ENCODE results near the gene MROH2A.

Gene MROH2A

DNA sequence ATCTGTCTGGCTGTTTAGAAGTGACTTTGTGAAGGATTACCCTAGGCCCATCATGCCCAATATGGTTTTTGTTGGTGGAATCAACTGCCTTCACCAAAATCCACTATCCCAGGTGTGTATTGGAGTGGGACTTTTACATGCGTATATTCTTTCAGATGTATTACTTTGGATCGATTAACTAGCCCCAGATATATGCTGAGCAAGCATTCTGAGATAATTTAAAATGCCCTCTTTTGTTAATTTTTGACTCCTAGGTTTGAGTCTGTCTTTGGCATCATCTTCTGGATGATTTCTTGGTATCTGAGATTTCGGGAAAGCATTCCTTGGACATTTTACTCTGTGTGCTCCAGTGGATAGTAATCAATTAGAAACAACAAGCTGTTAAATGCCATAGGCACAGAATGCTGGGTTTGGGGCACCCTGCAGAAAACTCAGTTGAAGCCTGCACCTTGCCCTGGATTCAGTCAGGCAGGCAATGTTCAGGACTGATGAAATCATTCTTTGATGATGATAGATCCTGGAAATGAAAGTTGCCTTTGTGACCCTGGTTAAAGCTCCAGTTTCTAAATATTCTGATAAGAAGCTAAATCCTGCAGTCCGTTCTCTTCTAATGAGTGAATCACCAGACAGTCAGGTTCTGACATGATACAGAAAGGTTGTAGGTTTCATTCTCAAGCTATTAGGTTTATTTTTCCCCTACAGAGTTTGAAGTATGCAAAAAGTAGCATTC, 16.9 kb upstream of the MROH2A start:
- no peak for DNase-seq (ENCODE audit: low read depth)

GRCh38 chr2:233764264-233764663, 13.9 kb upstream of the MROH2A start:
- no peak for DNase-seq (ENCODE audit: low read depth)

- no peak for DNase-seq (ENCODE audit: low read depth)
Measured at GRCh38 chr2:233764761-233765160, 13.4 kb upstream of the MROH2A start.

DNA sequence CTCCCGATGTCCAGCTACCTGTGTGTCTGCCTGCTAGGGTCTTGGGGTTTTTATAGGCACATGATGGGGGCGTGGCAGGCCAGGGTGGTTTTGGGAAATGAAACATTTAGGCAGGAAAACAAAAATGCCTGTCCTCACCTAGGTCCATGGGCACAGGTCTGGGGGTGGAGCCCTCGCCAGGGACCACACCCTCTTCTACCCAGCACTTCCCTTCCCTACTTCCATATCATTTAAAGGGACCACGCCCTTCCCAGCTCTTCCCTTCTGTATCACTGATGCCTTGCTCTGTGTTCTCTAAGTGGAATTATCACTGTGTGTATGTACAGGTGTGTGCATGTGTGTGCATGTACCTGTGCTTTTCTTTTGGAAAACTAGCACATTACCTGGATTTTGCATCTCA, 11.7 kb upstream of the MROH2A start:
- DNase-seq (ENCODE audit: low read depth) = no peak

GRCh38 chr2:233768076-233768475, 10.1 kb upstream of the MROH2A start:
- no peak for DNase-seq (ENCODE audit: low read depth)

GRCh38 chr2:233769260-233769659, 8.9 kb upstream of the MROH2A start:
- no peak for DNase-seq (ENCODE audit: low read depth)

DNA sequence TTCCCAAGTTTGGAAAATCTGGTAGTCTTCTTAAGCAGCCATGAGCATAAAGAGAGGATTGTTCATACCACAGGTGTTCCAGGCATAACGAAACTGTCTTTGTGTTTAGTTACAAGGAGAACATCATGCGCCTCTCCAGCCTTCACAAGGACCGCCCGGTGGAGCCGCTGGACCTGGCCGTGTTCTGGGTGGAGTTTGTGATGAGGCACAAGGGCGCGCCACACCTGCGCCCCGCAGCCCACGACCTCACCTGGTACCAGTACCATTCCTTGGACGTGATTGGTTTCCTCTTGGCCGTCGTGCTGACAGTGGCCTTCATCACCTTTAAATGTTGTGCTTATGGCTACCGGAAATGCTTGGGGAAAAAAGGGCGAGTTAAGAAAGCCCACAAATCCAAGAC, 6.0 kb upstream of the MROH2A start:
- no peak for DNase-seq (ENCODE audit: low read depth)

- no peak for DNase-seq (ENCODE audit: low read depth)
Measured at GRCh38 chr2:233772583-233772982, 5.5 kb upstream of the MROH2A start.

DNA sequence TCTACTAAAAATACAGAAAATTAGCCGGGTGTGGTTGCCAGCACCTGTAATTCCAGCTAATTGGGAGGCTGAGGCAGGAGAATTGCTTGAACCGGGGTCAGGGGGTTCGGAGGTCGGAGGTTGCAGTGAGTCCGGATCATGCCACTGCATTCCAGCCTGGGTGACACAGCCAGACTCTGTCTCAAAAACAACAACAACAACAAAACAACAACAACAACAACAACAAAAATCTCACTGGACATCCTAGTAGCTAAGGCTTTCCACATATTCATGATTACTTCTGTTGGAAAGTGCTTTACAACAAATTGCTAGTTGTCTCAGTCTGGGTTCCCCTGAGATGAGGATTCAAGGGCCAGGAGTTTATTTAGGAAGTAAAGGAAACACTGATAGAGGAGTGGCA, 4.3 kb upstream of the MROH2A start:
- no peak for DNase-seq (ENCODE audit: low read depth)

DNA sequence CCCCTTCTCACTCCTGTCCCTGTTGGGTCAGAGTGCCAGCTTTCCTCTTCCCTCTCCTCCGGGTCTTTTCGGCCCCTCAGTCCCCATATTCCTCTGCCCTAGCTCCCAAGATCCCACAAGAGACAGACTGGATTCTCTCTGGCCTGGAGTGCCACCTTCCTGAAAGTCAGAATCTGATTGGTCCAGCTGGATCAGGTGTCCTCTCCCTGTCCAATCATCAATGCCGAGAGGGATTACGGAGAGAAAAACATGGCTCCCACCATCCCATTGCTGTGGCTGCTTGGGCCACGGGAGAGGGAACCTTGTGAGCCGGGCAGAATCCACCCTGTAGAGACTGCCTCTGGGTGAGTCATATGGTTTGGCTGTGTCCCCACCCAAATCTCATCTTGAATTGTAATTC, 2.7 kb upstream of the MROH2A start:
- DNase-seq (ENCODE audit: low read depth) = no peak

GRCh38 chr2:233779722-233780121, 1.6 kb downstream of the MROH2A start:
- DNase-seq (ENCODE audit: low read depth) = no peak

DNA sequence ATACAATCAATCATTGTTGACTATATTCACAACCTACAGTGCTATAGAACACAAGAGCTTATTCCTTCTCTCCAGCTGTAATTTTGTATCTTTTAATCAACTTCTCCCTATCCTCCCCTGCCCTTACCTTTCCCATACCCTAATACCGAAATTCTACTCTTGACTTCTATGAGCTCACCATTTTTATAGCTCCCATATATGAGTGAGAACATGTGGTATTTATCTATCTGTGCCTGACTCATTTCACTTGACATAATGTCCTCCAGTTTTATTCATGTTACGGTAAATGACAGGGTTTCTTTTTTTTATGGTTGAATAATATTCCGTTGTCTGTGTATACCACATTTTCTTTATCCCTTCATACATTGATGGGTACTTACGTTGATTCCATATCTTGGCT, 2.6 kb downstream of the MROH2A start:
- no peak for DNase-seq (ENCODE audit: low read depth)

GRCh38 chr2:233789554-233789953, 11.4 kb downstream of the MROH2A start:
- no peak for DNase-seq (ENCODE audit: low read depth)

- no peak for DNase-seq (ENCODE audit: low read depth)
Measured at GRCh38 chr2:233791151-233791882, 13.2 kb downstream of the MROH2A start.

DNA sequence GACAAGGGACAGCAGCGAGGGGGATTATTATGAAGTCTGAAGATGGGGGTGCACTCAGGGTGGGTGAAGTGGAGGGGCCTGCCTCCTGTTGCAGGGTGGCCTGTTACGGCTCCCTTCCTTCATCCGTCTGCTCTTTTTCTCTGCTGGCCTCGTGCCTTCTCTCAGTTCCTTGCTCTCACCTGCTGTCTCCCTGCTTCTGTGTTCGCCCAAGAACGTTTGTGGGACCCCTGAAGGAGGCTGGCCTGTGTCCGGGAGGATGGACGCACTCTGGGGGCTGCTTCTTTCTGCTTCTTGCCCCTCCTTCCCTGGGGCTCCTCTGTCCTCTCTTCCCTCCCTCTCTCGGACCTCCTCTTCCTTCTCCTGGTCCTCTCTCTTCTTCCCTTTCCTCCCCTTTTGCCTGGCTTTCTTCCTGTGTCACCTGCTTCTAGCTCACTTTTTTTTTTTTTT, 13.8 kb downstream of the MROH2A start:
- DNase-seq (ENCODE audit: low read depth) = no peak

- DNase-seq (ENCODE audit: low read depth) = no peak
Measured at GRCh38 chr2:233792720-233793119, 14.6 kb downstream of the MROH2A start.

DNA sequence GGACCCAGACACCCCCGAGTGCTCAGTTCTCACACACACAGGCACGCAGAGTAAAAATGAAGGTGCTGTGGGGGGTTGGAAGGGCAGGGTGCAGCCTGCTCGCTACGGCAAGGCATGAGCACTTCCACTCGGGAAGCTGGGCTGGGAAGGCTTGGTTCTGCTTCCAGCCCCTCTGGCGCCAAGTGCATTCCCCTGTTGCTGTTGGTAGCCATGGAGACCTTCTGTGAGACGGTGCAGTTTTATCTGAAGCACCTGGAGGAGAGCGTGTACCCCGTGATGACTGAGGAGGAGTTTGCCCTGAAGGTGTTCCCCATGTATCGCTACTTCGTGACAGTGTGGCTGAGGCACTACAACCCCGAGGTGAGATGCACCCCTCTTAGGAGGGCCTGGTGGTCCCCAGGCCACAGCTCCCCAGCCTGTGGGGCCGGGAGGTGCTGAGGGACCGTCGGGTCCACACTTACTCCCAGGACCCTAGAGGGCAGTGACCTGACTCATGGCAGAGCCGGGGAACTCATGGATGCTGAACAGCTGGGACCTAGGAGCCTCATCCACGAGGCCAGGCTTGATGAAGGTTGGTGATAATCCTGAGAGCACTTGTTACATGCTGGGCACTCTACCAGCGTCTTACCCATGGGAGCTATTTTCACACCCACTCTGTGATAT, 15.5 kb downstream of the MROH2A start:
- DNase-seq (ENCODE audit: low read depth) = no peak

DNA sequence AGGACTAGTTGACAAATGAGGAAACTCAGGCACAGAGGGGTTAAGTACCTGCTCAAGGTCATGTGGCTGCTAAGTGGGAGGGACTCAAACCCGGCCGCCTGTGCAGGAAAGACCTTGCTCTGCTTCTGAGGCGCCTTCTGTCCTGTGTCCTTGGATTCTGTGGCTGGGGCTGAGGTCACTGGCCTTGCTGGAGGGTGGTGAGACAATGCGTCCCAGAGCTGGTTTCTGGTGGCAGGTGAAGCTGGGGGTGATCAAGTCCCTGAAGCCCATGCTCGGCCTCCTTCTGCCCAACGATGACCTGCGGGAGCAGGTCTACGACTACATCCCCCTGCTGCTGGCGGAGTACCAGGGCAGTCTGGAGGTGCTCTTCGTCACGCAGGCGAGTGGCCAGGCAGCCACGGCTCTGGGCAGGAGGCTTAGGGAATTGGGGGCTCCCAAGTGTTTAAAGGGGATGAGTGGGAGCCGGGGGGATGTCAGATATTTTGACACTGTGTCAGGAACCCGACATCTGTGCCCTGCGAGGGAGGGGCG, 16.1 kb downstream of the MROH2A start:
- no peak for DNase-seq (ENCODE audit: low read depth)

DNA sequence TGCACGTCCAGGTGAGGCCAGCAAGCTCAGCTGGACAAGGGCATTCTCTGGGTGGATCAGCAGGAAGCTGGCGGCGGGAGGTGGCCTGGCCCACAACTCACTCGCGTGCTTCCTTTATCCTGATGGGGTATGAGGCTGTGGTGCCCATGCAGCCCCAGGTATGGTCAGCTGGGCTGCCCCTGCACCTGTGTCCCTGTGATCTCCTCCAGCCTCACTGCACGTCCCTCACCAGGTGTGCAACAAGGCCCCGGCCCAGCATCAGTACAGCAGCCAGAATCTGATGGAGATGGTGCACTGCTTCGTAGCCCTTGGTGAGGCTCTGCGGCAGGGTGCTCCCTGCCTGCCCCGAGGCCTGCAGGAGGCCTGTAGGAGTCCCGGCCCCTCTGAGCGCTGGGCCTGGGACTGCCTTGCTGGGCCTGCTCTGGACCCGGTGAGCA, 17.6 kb downstream of the MROH2A start:
- no peak for DNase-seq (ENCODE audit: low read depth)

- DNase-seq (ENCODE audit: low read depth) = no peak
Measured at GRCh38 chr2:233796254-233796653, 18.1 kb downstream of the MROH2A start.

GRCh38 chr2:233798335-233799086, 20.4 kb downstream of the MROH2A start:
- DNase-seq (ENCODE audit: low read depth) = no peak

DNA sequence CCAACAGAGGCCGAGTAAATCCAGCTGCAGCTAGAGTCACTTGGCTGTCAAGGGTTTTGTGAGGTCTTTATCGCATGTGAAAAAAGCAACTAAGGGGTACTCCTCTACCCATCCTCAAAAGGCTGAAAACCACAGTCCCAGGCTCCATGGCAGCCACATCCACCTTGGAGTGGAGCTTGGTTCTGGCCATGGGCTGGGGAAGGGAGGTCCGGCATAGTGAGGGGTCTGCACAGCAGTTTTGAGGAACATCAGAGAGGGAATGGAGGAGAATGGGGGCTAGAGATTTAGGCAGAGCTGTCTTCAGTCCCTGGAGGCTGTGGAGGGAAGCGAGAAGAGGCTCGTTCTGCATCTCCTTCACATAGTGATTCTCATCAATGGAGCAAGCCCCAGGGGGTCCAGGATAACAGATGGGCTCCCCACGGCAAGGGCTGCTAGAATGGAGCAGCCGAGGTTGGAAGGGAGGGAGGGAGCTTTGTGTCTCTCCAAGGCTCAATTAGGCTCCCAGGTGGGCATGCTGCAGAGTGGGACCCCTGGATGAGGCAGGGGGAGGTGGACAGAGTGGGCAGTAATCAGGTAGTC, 21.0 kb downstream of the MROH2A start:
- no peak for DNase-seq (ENCODE audit: low read depth)

Measured in T follicular helper cell (primary cell).